Karpas-422 (cell line): ENCODE data around the gene CTBP1. TPM values are rescaled to one million over a fixed set of nuclear protein-coding genes. Genes with fewer than 3 reads are reported as not detected.

ENCODE experiments used
- DNase-seq: peaks from one replicate; pipeline ENCODE4 v3.0.0-alpha.2; 2015
- H2AFZ ChIP-seq: fragments of 200-600 bp; sonication (generic); 2 replicates; pipeline ENCODE4 v1.6.1; 2014; ENCODE audit warnings: antibody characterized with exemption, low read length, mixed read lengths
- H3K27ac ChIP-seq: fragments of 200-600 bp; sonication (generic); 2 replicates; pipeline ENCODE4 v1.5.1; 2014; ENCODE audit warnings: mild to moderate bottlenecking, low read length, moderate library complexity
- H3K27me3 ChIP-seq: fragments of 200-600 bp; sonication (generic); 2 replicates; pipeline ENCODE4 v1.6.1; 2014; ENCODE audit warnings: low read length, mixed read lengths
- H3K36me3 ChIP-seq: fragments of 200-600 bp; sonication (generic); 2 replicates; pipeline ENCODE4 v1.6.1; 2014; ENCODE audit warnings: low read length, mixed read lengths; ENCODE audit not compliant: insufficient read depth
- H3K4me1 ChIP-seq: fragments of 200-600 bp; sonication (generic); 2 replicates; pipeline ENCODE4 v1.6.1; 2014; ENCODE audit warnings: mild to moderate bottlenecking, low read length, mixed read lengths
- H3K4me2 ChIP-seq: fragments of 200-600 bp; sonication (generic); 2 replicates; pipeline ENCODE4 v1.6.1; 2014; ENCODE audit warnings: low read length, low read depth, mild to moderate bottlenecking; ENCODE audit not compliant: poor library complexity, severe bottlenecking
- H3K4me3 ChIP-seq: fragments of 200-600 bp; sonication (generic); 2 replicates; pipeline ENCODE4 v1.5.1; 2014; ENCODE audit warnings: mild to moderate bottlenecking, antibody characterized with exemption, low read length, mixed read lengths
- H3K79me2 ChIP-seq: fragments of 200-600 bp; sonication (generic); 2 replicates; pipeline ENCODE4 v1.6.1; 2014; ENCODE audit warnings: mild to moderate bottlenecking, low read length, mixed read lengths
- H3K9ac ChIP-seq: fragments of 200-600 bp; sonication (generic); 2 replicates; pipeline ENCODE4 v1.6.0; 2014; ENCODE audit warnings: low read length
- H3K9me2 ChIP-seq: fragments of 200-600 bp; sonication (generic), shearing (Covaris generic); replicated peaks from 2 replicates; pipeline ENCODE4 v1.6.0; 2014; ENCODE audit warnings: mild to moderate bottlenecking, low read length, moderate library complexity; ENCODE audit not compliant: insufficient read depth
- H3K9me3 ChIP-seq: fragments of 300-700, 200-600 bp; sonication (generic); 2 replicates; pipeline ENCODE4 v1.6.1; 2014; ENCODE audit warnings: low read length, mixed read lengths
- H4K20me1 ChIP-seq: fragments of 200-600 bp; sonication (generic); 2 replicates; pipeline ENCODE4 v1.6.1; 2014; ENCODE audit warnings: mild to moderate bottlenecking, antibody characterized with exemption, low read length, low read depth; ENCODE audit not compliant: insufficient read depth
- total RNA-seq: library from RNA; depleted of rRNA; stranded (reverse); fragments of >200 nt; shearing (Covaris generic); gene quantifications from 2 replicates; pipeline ENCODE4 v1.2.3, GENCODE V29; 2014; ENCODE audit warnings: low replicate concordance

Gene CTBP1
- total RNA-seq, 1 experiment from 2014 or later, result 86.9 TPM

- no peak for DNase-seq
- H3K4me1 ChIP-seq, result peaks cover 19% of the 10 kb centered on the region
- no peak overlapping the region for H2AFZ ChIP-seq
- H3K27me3 ChIP-seq, result no peaks in the 10 kb centered on the region
- H3K27ac ChIP-seq, result no peak overlapping the region
- H3K79me2 ChIP-seq, result no peaks in the 10 kb centered on the region
- no peak overlapping the region for H3K4me2 ChIP-seq
- no peak overlapping the region for H3K4me3 ChIP-seq
- no peak overlapping the region for H3K9ac ChIP-seq
- no peaks in the 10 kb centered on the region for H3K9me3 ChIP-seq
- peaks cover 11% of the 10 kb centered on the region; the same call in 1 of the 2 replicates for H3K36me3 ChIP-seq
- H3K9me2 ChIP-seq, result no peaks in the 10 kb centered on the region
- peaks cover 13% of the 10 kb centered on the region; the same call in 1 of the 2 replicates for H4K20me1 ChIP-seq
Observed at GRCh38 chr4:1207603-1208265, 41.2 kb downstream of the CTBP1 start.

GRCh38 chr4:1207157-1207470 is 41.8 kb downstream of the CTBP1 start:
- peaks cover 11% of the 10 kb centered on the region; the same call in 1 of the 2 replicates for H3K36me3 ChIP-seq
- H3K9me2 ChIP-seq, result no peaks in the 10 kb centered on the region
- H3K4me1 ChIP-seq, result peaks cover 25% of the 10 kb centered on the region
- H3K27ac ChIP-seq, result no peak overlapping the region
- H4K20me1 ChIP-seq, result peaks cover 16% of the 10 kb centered on the region; the same call in 1 of the 2 replicates
- no peak overlapping the region for H3K9ac ChIP-seq
- no peaks in the 10 kb centered on the region for H3K79me2 ChIP-seq
- no peak overlapping the region for H2AFZ ChIP-seq
- DNase-seq, result no peak
- H3K4me2 ChIP-seq, result no peak overlapping the region
- no peak overlapping the region for H3K4me3 ChIP-seq
- no peaks in the 10 kb centered on the region for H3K9me3 ChIP-seq
- H3K27me3 ChIP-seq, result no peaks in the 10 kb centered on the region

GRCh38 chr4:1206299-1207156 is 42.4 kb downstream of the CTBP1 start:
- Histone ChIP-seq H3K9me3 (no peaks in the 10 kb centered on the region), H4K20me1 (peaks cover 14% of the 10 kb centered on the region; the same call in 1 of the 2 replicates), H3K27ac (no peak overlapping the region), H3K4me2 (no peak overlapping the region), H3K36me3 (peaks cover 11% of the 10 kb centered on the region; the same call in 1 of the 2 replicates), H3K27me3 (no peaks in the 10 kb centered on the region), H3K4me3 (no peak overlapping the region), H3K9ac (no peak overlapping the region), H3K4me1 (peaks cover 31% of the 10 kb centered on the region), H3K9me2 (no peaks in the 10 kb centered on the region), H3K79me2 (no peaks in the 10 kb centered on the region), H2AFZ (no peak overlapping the region)
- DNase-seq, result no peak

GRCh38 chr4:1205586-1206298 is 43.2 kb downstream of the CTBP1 start:
- Histone ChIP-seq H3K9ac (no peak overlapping the region), H3K27ac (no peak overlapping the region), H3K27me3 (no peaks in the 10 kb centered on the region), H3K36me3 (peaks cover 11% of the 10 kb centered on the region; the same call in 1 of the 2 replicates), H3K9me3 (no peaks in the 10 kb centered on the region), H2AFZ (no peak overlapping the region), H3K4me1 (peaks cover 39% of the 10 kb centered on the region), H3K4me3 (no peak overlapping the region), H3K9me2 (no peaks in the 10 kb centered on the region), H3K79me2 (no peaks in the 10 kb centered on the region), H4K20me1 (peaks cover 14% of the 10 kb centered on the region; the same call in 1 of the 2 replicates), H3K4me2 (no peak overlapping the region)
- DNase-seq, result no peak

- Histone ChIP-seq H3K4me3 (no peak overlapping the region), H2AFZ (no peak overlapping the region), H3K9me3 (no peaks in the 10 kb centered on the region), H3K36me3 (peaks cover 11% of the 10 kb centered on the region; the same call in 1 of the 2 replicates), H3K27me3 (no peaks in the 10 kb centered on the region), H3K4me2 (no peak overlapping the region), H3K27ac (no peak overlapping the region), H3K4me1 (peaks cover 42% of the 10 kb centered on the region), H3K79me2 (no peaks in the 10 kb centered on the region), H3K9me2 (no peaks in the 10 kb centered on the region), H3K9ac (no peak overlapping the region), H4K20me1 (peaks cover 14% of the 10 kb centered on the region; the same call in 1 of the 2 replicates)
- no peak for DNase-seq
Observed at GRCh38 chr4:1204828-1205585, 43.9 kb downstream of the CTBP1 start.

GRCh38 chr4:1204286-1204827 is 44.6 kb downstream of the CTBP1 start:
- H3K4me1 ChIP-seq, result peaks cover 42% of the 10 kb centered on the region
- no peak for DNase-seq

GRCh38 chr4:1203026-1203616 is 45.8 kb downstream of the CTBP1 start:
- Histone ChIP-seq H2AFZ (no peak overlapping the region), H3K27me3 (no peaks in the 10 kb centered on the region), H3K9me3 (no peaks in the 10 kb centered on the region), H3K36me3 (peaks cover 11% of the 10 kb centered on the region; the same call in 1 of the 2 replicates), H3K4me1 (peaks cover 42% of the 10 kb centered on the region), H3K27ac (no peak overlapping the region), H3K9ac (no peak overlapping the region), H3K9me2 (no peaks in the 10 kb centered on the region), H3K79me2 (no peaks in the 10 kb centered on the region), H4K20me1 (peaks cover 10% of the 10 kb centered on the region; the same call in 1 of the 2 replicates), H3K4me3 (no peak overlapping the region), H3K4me2 (no peak overlapping the region)
- no peak for DNase-seq

More at GRCh38 chr4:1204286-1204827, 44.6 kb downstream of the CTBP1 start:
- Histone ChIP-seq H3K27ac (no peak overlapping the region), H3K4me3 (no peak overlapping the region), H3K27me3 (no peaks in the 10 kb centered on the region), H3K36me3 (peaks cover 11% of the 10 kb centered on the region; the same call in 1 of the 2 replicates), H2AFZ (no peak overlapping the region), H3K79me2 (no peaks in the 10 kb centered on the region), H3K9ac (no peak overlapping the region), H3K9me3 (no peaks in the 10 kb centered on the region), H3K4me2 (no peak overlapping the region), H4K20me1 (peaks cover 11% of the 10 kb centered on the region; the same call in 1 of the 2 replicates), H3K9me2 (no peaks in the 10 kb centered on the region)
